OCI-LY7 (cell line): Measurements from ENCODE around the gene ZSCAN30. TPM values are rescaled to one million over a fixed set of nuclear protein-coding genes. Genes with fewer than 3 reads are reported as not detected.

Experiments used
- BruUV-seq: library from RNA; stranded (reverse); fragments of 400-500 nt; replicated peaks from 2 replicates; lab custom pipeline; 2021; lab: Mats Ljungman, UMichigan
- CTCF ChIA-PET: fragments of 300-600 bp; sonication (Branson Sonifier 250); formaldehyde crosslinking; loops from one replicate; lab custom pipeline; 2022; ENCODE audit warnings: antibody characterized with exemption; ENCODE audit not compliant: unreplicated experiment; lab: Charles Lee
- POLR2A ChIA-PET: fragments of 300-600 bp; sonication (Branson Sonifier 250); formaldehyde crosslinking; loops from one replicate; lab custom pipeline; 2022; ENCODE audit warnings: antibody characterized with exemption; lab: Charles Lee
- DNase-seq: peaks from one replicate; pipeline ENCODE4 v3.0.0-alpha.2; 2015; ENCODE audit warnings: low spot score
- H2AFZ ChIP-seq: fragments of 200-600 bp; sonication (generic), shearing (Covaris generic); 2 replicates; pipeline ENCODE4 v1.6.1; 2014; ENCODE audit warnings: mild to moderate bottlenecking, antibody characterized with exemption, low read length, moderate library complexity
- H3K27ac ChIP-seq: fragments of 200-600 bp; sonication (generic); 2 replicates; pipeline ENCODE4 v1.5.1; 2014; ENCODE audit warnings: mixed run types, low read depth, mild to moderate bottlenecking, moderate library complexity, low read length, inconsistent platforms; ENCODE audit not compliant: poor library complexity, severe bottlenecking
- H3K36me3 ChIP-seq: fragments of 200-600 bp; sonication (generic); 2 replicates; pipeline ENCODE4 v1.6.1; 2014; ENCODE audit warnings: mild to moderate bottlenecking, antibody characterized with exemption, low read length, moderate library complexity, mixed read lengths; ENCODE audit not compliant: insufficient read depth
- H3K4me1 ChIP-seq: fragments of 200-600 bp; sonication (generic); 2 replicates; pipeline ENCODE4 v1.5.1; 2014; ENCODE audit warnings: mild to moderate bottlenecking, low read length; ENCODE audit not compliant: insufficient read depth, poor library complexity, severe bottlenecking
- H3K4me2 ChIP-seq: fragments of 200-600 bp; sonication (generic); 2 replicates; pipeline ENCODE4 v1.6.1; 2014; ENCODE audit warnings: mild to moderate bottlenecking, low read length
- H3K4me3 ChIP-seq: fragments of 200-600 bp; sonication (generic); 2 replicates; pipeline ENCODE4 v1.5.1; 2014; ENCODE audit warnings: mild to moderate bottlenecking, low read depth, low read length; ENCODE audit not compliant: poor library complexity, severe bottlenecking
- H3K79me2 ChIP-seq: fragments of 200-600 bp; sonication (generic); 2 replicates; pipeline ENCODE4 v1.6.1; 2016; ENCODE audit warnings: low read depth, mild to moderate bottlenecking, low read length, moderate library complexity, mixed read lengths; ENCODE audit not compliant: insufficient read depth
- H3K9me2 ChIP-seq: fragments of 200-600 bp; sonication (generic); 2 replicates; pipeline ENCODE4 v1.6.1; 2016; ENCODE audit warnings: mild to moderate bottlenecking, low read length, mixed read lengths; ENCODE audit not compliant: insufficient read depth
- H3K9me3 ChIP-seq: fragments of 200-600 bp; sonication (generic); 2 replicates; pipeline ENCODE4 v1.6.1; 2014; ENCODE audit warnings: mild to moderate bottlenecking, mixed run types, low read length, mixed read lengths
- H4K20me1 ChIP-seq: fragments of 200-600 bp; sonication (generic); 2 replicates; pipeline ENCODE4 v1.6.1; 2014; ENCODE audit warnings: mild to moderate bottlenecking, antibody characterized with exemption, low read length, moderate library complexity, mixed read lengths; ENCODE audit not compliant: insufficient read depth
- CTCF ChIP-seq: fragments of 200-600 bp; sonication (generic); conservative IDR thresholded peaks from 2 replicates; pipeline ENCODE4 v1.5.1; 2014; ENCODE audit warnings: mild to moderate bottlenecking, antibody characterized with exemption, low read length, moderate library complexity, mixed read lengths
- EZH2phosphoT487 ChIP-seq: fragments of 200-600 bp; sonication (generic); IDR thresholded peaks from 2 replicates; pipeline ENCODE4 v1.6.1; 2018; ENCODE audit warnings: low read depth, borderline replicate concordance, mild to moderate bottlenecking, mixed run types, antibody characterized with exemption, low read length, moderate library complexity, mixed read lengths
- intact Hi-C: fragments of 100-400 bp; cut with micrococcal nuclease; formaldehyde crosslinking; loops from one replicate; pipeline ENCODE4 v1.10.0; 2022; ENCODE audit not compliant: unreplicated experiment
- total RNA-seq, 2 experiments: library from RNA; depleted of rRNA in 1 of 2; stranded (reverse); fragments of >200 nt in 1 of 2; shearing (Covaris generic) in 1 of 2; gene quantifications; 2 replicates each; pipeline ENCODE4 v1.2.3, GENCODE V29; 2014 to 2022

The ZSCAN30 gene
- total RNA-seq, 2 experiments from 2014 or later: 4.3 to 7.6 TPM

GRCh38 chr18:35240664-35241447 is 49.2 kb downstream of the ZSCAN30 start, which contains the start of gene ZNF397:
TSS of gene ZNF397 (plus strand) at chr18:35241034. CDS start at chr18:35242471, 1,437 bp downstream.
- Histone ChIP-seq H3K27ac (peak within 1 kb of the TSS; percentile 59), H3K4me3 (peak within 1 kb of the TSS; percentile 92), H3K4me1 (peaks cover 5% of the 10 kb centered on the region), H4K20me1 (no peaks in the 10 kb centered on the region), H3K9me2 (no peaks in the 10 kb centered on the region), H2AFZ (peak within 1 kb of the TSS; percentile 86), H3K4me2 (peak within 1 kb of the TSS; percentile 75), H3K9me3 (peaks cover 7% of the 10 kb centered on the region), H3K79me2 (peaks cover 13% of the 10 kb centered on the region; the same call in 1 of the 2 replicates), H3K36me3 (peaks cover 40% of the 10 kb centered on the region)
- CTCF ChIA-PET: no interaction called here
- POLR2A ChIA-PET: interaction anchor here (0.6 to 1.5 kb wide), 5 partner anchors 43 to 596 kb away, joined by 3 to 8 read pairs (median 4); no protein-coding TSS in a partner anchor
- intact Hi-C loops: loop anchor here (2.0 to 5.0 kb wide), 3 partner anchors 51 to 210 kb away; partner anchors contain the start of genes ZNF24 and ZSCAN30
- TF ChIP-seq EZH2phosphoT487: no peak
- TF ChIP-seq CTCF: no peak
- DNase-seq: peak; percentile 92
- BruUV-seq: no TSS peak

- Histone ChIP-seq H3K9me3 (peaks cover 6% of the 10 kb centered on the region; the same call in 1 of the 2 replicates), H3K9me2 (no peaks in the 10 kb centered on the region), H3K4me2 (no peak overlapping the region), H3K27ac (no peak overlapping the region), H3K79me2 (peaks cover 13% of the 10 kb centered on the region; the same call in 1 of the 2 replicates), H3K4me1 (peaks cover 5% of the 10 kb centered on the region), H2AFZ (peak overlapping the region; percentile 31; the same call in 1 of the 2 replicates), H4K20me1 (no peaks in the 10 kb centered on the region), H3K4me3 (no peak overlapping the region), H3K36me3 (peaks cover 25% of the 10 kb centered on the region)
- ChIA-PET POLR2A (interaction anchor here (0.6 to 1.5 kb wide), 3 partner anchors 47 to 107 kb away, joined by 4 to 8 read pairs (median 5); no protein-coding TSS in a partner anchor), CTCF (no interaction called here)
- TF ChIP-seq EZH2phosphoT487 (no peak), CTCF (no peak)
- BruUV-seq: no TSS peak
- intact Hi-C loops: no loop called here
- no peak for DNase-seq
Measured at GRCh38 chr18:35239314-35239713, 50.7 kb downstream of the ZSCAN30 start.
